Germinal center (tissue), 1 donor: ENCODE data around the gene NUDT2.
A peak's percentile ranks its signal among the peaks of the same experiment; 100 is the strongest.
"Not testable (repeated sequence)": the region's sequence is repeated elsewhere in the genome, so short reads cannot be mapped to it uniquely, and the experiment has no call there.

Source experiments
- DNase-seq: peaks from one replicate; pipeline ENCODE4 v3.0.0; 2012; ENCODE audit warnings: mixed read lengths, low spot score

NUDT2 gene

GRCh38 chr9:34328987-34329832, at the start of gene NUDT2, which contains the start of gene KIF24:
TSS of gene NUDT2 (plus strand) at chr9:34329569. CDS start at chr9:34339040, 9,471 bp downstream.
TSS of gene KIF24 (minus strand) at chr9:34329268. CDS start at chr9:34311346, 17,922 bp downstream.
- peak; percentile 94 for DNase-seq

GRCh38 chr9:34282096-34282495, 47.3 kb upstream of the NUDT2 start:
- DNase-seq: no peak

GRCh38 chr9:34289159-34289558, 40.2 kb upstream of the NUDT2 start:
- DNase-seq: no peak

GRCh38 chr9:34291023-34291422, 38.3 kb upstream of the NUDT2 start:
- no peak for DNase-seq

GRCh38 chr9:34291423-34291822, 37.9 kb upstream of the NUDT2 start:
- DNase-seq: no peak

- no peak for DNase-seq
Observed at GRCh38 chr9:34292552-34292951, 36.8 kb upstream of the NUDT2 start.

GRCh38 chr9:34301064-34301463, 28.3 kb upstream of the NUDT2 start:
- not testable (repeated sequence) for DNase-seq

- not testable (repeated sequence) for DNase-seq
Observed at GRCh38 chr9:34308316-34308715, 21.1 kb upstream of the NUDT2 start.

- no peak for DNase-seq
Observed at GRCh38 chr9:34310215-34310614, 19.2 kb upstream of the NUDT2 start.

GRCh38 chr9:34311499-34312185, 17.7 kb upstream of the NUDT2 start:
- no peak for DNase-seq

GRCh38 chr9:34317436-34317835, 11.9 kb upstream of the NUDT2 start:
- no peak for DNase-seq

- DNase-seq: no peak
Observed at GRCh38 chr9:34318163-34318790, 11.1 kb upstream of the NUDT2 start.

- DNase-seq: no peak
Observed at GRCh38 chr9:34321451-34321850, 7.9 kb upstream of the NUDT2 start.

GRCh38 chr9:34322899-34323591, 6.3 kb upstream of the NUDT2 start:
- DNase-seq: no peak

GRCh38 chr9:34326690-34327089, 2.7 kb upstream of the NUDT2 start:
- no peak for DNase-seq

GRCh38 chr9:34328500-34328986, 826 bp upstream of the NUDT2 start:
- DNase-seq: no peak

GRCh38 chr9:34331196-34331595, 1.8 kb downstream of the NUDT2 start:
- DNase-seq: peak; percentile 40

- no peak for DNase-seq
Observed at GRCh38 chr9:34332076-34332964, 3.0 kb downstream of the NUDT2 start.

GRCh38 chr9:34333836-34334235, 4.5 kb downstream of the NUDT2 start:
- DNase-seq: no peak

- DNase-seq: no peak
Observed at GRCh38 chr9:34334337-34334824, 5.0 kb downstream of the NUDT2 start.

GRCh38 chr9:34334916-34335315, 5.5 kb downstream of the NUDT2 start:
- no peak for DNase-seq
